H9 (cell line): ENCODE measurements around the gene KIF2C. TPM values are rescaled to one million over a fixed set of nuclear protein-coding genes. Genes with fewer than 3 reads are reported as not detected.

Experiments used
- DNase-seq: peaks from one replicate; pipeline ENCODE4 v3.0.0-alpha.2; 2017
- H2AFZ ChIP-seq: one replicate; pipeline ENCODE4 v1.6.1; 2013; ENCODE audit warnings: mild to moderate bottlenecking, low read length, control low read depth, moderate library complexity
- H2AK5ac ChIP-seq: 2 replicates; pipeline ENCODE4 v1.6.1; 2013; ENCODE audit warnings: low read length, control low read depth, mixed read lengths; ENCODE audit not compliant: insufficient read length
- H2BK120ac ChIP-seq: one replicate; pipeline ENCODE4 v1.6.1; 2013; ENCODE audit warnings: low read depth, mild to moderate bottlenecking, low read length, control low read depth, inconsistent platforms; ENCODE audit not compliant: poor library complexity, severe bottlenecking
- H2BK12ac ChIP-seq: 2 replicates; pipeline ENCODE4 v1.6.1; 2013; ENCODE audit warnings: low read length, control low read depth, mixed read lengths, low read depth; ENCODE audit not compliant: insufficient read length
- H2BK15ac ChIP-seq: 2 replicates; pipeline ENCODE4 v1.6.1; 2013; ENCODE audit warnings: low read depth, low read length, control low read depth
- H2BK20ac ChIP-seq: one replicate; pipeline ENCODE4 v1.6.1; 2013; ENCODE audit warnings: low read depth, mild to moderate bottlenecking, low read length, control low read depth, inconsistent platforms; ENCODE audit not compliant: poor library complexity, severe bottlenecking
- H2BK5ac ChIP-seq: 2 replicates; pipeline ENCODE4 v1.6.1; 2013; ENCODE audit warnings: low read length, control low read depth, mixed read lengths; ENCODE audit not compliant: insufficient read length
- H3K14ac ChIP-seq: 2 replicates; pipeline ENCODE4 v1.6.1; 2013; ENCODE audit warnings: low read length, control low read depth; ENCODE audit not compliant: insufficient read depth
- H3K18ac ChIP-seq: 2 replicates; pipeline ENCODE4 v1.6.1; 2013; ENCODE audit warnings: low read depth, mild to moderate bottlenecking, mixed read lengths, low read length, control low read depth; ENCODE audit not compliant: insufficient read length
- H3K23ac ChIP-seq: 2 replicates; pipeline ENCODE4 v1.6.1; 2013; ENCODE audit warnings: low read length, control low read depth, mixed read lengths, low read depth; ENCODE audit not compliant: insufficient read length
- H3K23me2 ChIP-seq: 2 replicates; pipeline ENCODE4 v1.6.1; 2013; ENCODE audit warnings: low read depth, mild to moderate bottlenecking, mixed read lengths, low read length, control low read depth; ENCODE audit not compliant: insufficient read length, poor library complexity, severe bottlenecking
- H3K27ac ChIP-seq: 2 replicates; pipeline ENCODE4 v1.5.1; 2013; ENCODE audit warnings: low read length, control low read depth, mixed read lengths, low read depth; ENCODE audit not compliant: insufficient read length
- H3K27me3 ChIP-seq: 2 replicates; pipeline ENCODE4 v1.6.1; 2013; ENCODE audit warnings: low read length, control low read depth, inconsistent platforms; ENCODE audit not compliant: insufficient read depth
- H3K4ac ChIP-seq: 2 replicates; pipeline ENCODE4 v1.6.1; 2013; ENCODE audit warnings: low read depth, mild to moderate bottlenecking, control low read depth, inconsistent platforms, low read length, moderate library complexity
- H3K4me1 ChIP-seq: 2 replicates; pipeline ENCODE4 v1.6.1; 2013; ENCODE audit warnings: low read length, control low read depth, inconsistent platforms; ENCODE audit not compliant: insufficient read depth
- H3K4me2 ChIP-seq: 2 replicates; pipeline ENCODE4 v1.6.1; 2013; ENCODE audit warnings: low read length, control low read depth, mixed read lengths; ENCODE audit not compliant: insufficient read length, insufficient read depth
- H3K56ac ChIP-seq: 2 replicates; pipeline ENCODE4 v1.6.1; 2013; ENCODE audit warnings: low read depth, mild to moderate bottlenecking, mixed read lengths, low read length, control low read depth; ENCODE audit not compliant: insufficient read length
- H3K79me1 ChIP-seq: 2 replicates; pipeline ENCODE4 v1.6.1; 2013; ENCODE audit warnings: low read depth, mild to moderate bottlenecking, moderate library complexity, low read length, control low read depth, inconsistent platforms; ENCODE audit not compliant: insufficient read depth, poor library complexity, severe bottlenecking
- H3K79me2 ChIP-seq: 2 replicates; pipeline ENCODE4 v1.6.1; 2013; ENCODE audit warnings: low read length, control low read depth, inconsistent platforms; ENCODE audit not compliant: insufficient read depth
- H3K9ac ChIP-seq: 2 replicates; pipeline ENCODE4 v1.6.1; 2013; ENCODE audit warnings: low read length, control low read depth, mixed read lengths; ENCODE audit not compliant: insufficient read length; ENCODE audit errors: extremely low read depth
- H3K9me3 ChIP-seq: one replicate; pipeline ENCODE4 v1.6.1; 2013; ENCODE audit warnings: low read depth, low read length, inconsistent platforms; ENCODE audit not compliant: control insufficient read depth
- H3T11ph ChIP-seq: one replicate; pipeline ENCODE4 v1.6.1; 2013; ENCODE audit warnings: mild to moderate bottlenecking, low read length, control low read depth, inconsistent platforms
- H4K20me1 ChIP-seq: one replicate; pipeline ENCODE4 v1.6.1; 2013; ENCODE audit not compliant: control insufficient read depth, insufficient read length, insufficient read depth
- H4K5ac ChIP-seq: 2 replicates; pipeline ENCODE4 v1.6.1; 2013; ENCODE audit warnings: low read depth, mild to moderate bottlenecking, mixed read lengths, low read length, control low read depth; ENCODE audit not compliant: insufficient read length
- H4K8ac ChIP-seq: replicated peaks from 2 replicates; pipeline ENCODE4 v1.6.1; 2013; ENCODE audit warnings: low read length, control low read depth, mixed read lengths, low read depth; ENCODE audit not compliant: insufficient read length
- H4K91ac ChIP-seq: 2 replicates; pipeline ENCODE4 v1.6.1; 2013; ENCODE audit warnings: low read depth, mild to moderate bottlenecking, moderate library complexity, mixed read lengths, low read length, control low read depth; ENCODE audit not compliant: insufficient read length
- H3K27ac Mint-ChIP-seq, 3 experiments: 2 replicates in 2 of 3; 3 replicates in 1 of 3; pipeline ENCODE4 v1.8.0; 2020 to 2021; ENCODE audit warnings: mixed read lengths in 3 of 3, mild to moderate bottlenecking in 1 of 3, moderate library complexity in 1 of 3
- H3K27me3 Mint-ChIP-seq: 2 replicates; pipeline ENCODE4 v1.8.0; 2021; ENCODE audit warnings: low read depth, mild to moderate bottlenecking, moderate library complexity, mixed read lengths
- H3K36me3 Mint-ChIP-seq, 3 experiments: 2 replicates in 2 of 3; 3 replicates in 1 of 3; pipeline ENCODE4 v1.8.0; 2020 to 2021; ENCODE audit warnings: low read depth in 3 of 3, mixed read lengths in 3 of 3; ENCODE audit not compliant: insufficient read depth in 1 of 3
- H3K4me1 Mint-ChIP-seq, 2 experiments: 2 replicates each; pipeline ENCODE4 v1.8.0; 2020; ENCODE audit warnings: mixed read lengths in 2 of 2
- H3K4me3 Mint-ChIP-seq, 2 experiments: 2 replicates in 1 of 2; 3 replicates in 1 of 2; pipeline ENCODE4 v1.8.0; 2020 to 2021; ENCODE audit warnings: mild to moderate bottlenecking in 2 of 2, mixed read lengths in 2 of 2, moderate library complexity in 1 of 2
- H3K9me3 Mint-ChIP-seq, 2 experiments: 2 replicates in 1 of 2; 3 replicates in 1 of 2; pipeline ENCODE4 v1.8.0; 2020; ENCODE audit warnings: mild to moderate bottlenecking in 2 of 2, mixed read lengths in 2 of 2, moderate library complexity in 1 of 2
- CTCF ChIP-seq: fragments of 200-600 bp; sonication (generic); conservative IDR thresholded peaks from 3 replicates; pipeline ENCODE4 v1.8.0; 2021; ENCODE audit warnings: antibody characterized with exemption, mild to moderate bottlenecking
- WGBS: extraction: QIAGEN DNeasy Blood & Tissue Kit; methylation state at CpG from one replicate; pipeline ENCODE4 v1.1.7; 2013; ENCODE audit warnings: missing lambda C conversion rate, low lambda C conversion rate, mixed read lengths; ENCODE audit not compliant: insufficient read length; ENCODE audit errors: extremely low coverage; 5-methylcytosine and 5-hydroxymethylcytosine counted together
- total RNA-seq: library from RNA; stranded (reverse); gene quantifications from 2 replicates; pipeline ENCODE4 v1.2.1, GENCODE V29; 2021

The KIF2C gene
- total RNA-seq, 1 experiment from 2014 or later: 73.1 TPM

- Histone ChIP-seq H3K14ac (no peak overlapping the region), H3K23ac (no peak overlapping the region), H2AFZ (no peak overlapping the region), H3K79me1 (no peaks in the 10 kb centered on the region), H3K27me3 (no peaks in the 10 kb centered on the region), H2BK5ac (no peak overlapping the region), H2BK12ac (no peak overlapping the region), H4K20me1 (no peaks in the 10 kb centered on the region), H3K79me2 (no peaks in the 10 kb centered on the region), H2BK120ac (no peak overlapping the region), H3K4me2 (no peak overlapping the region), H3K4ac (no peak overlapping the region), H4K8ac (no peak overlapping the region), H3K23me2 (no peaks in the 10 kb centered on the region), H2AK5ac (no peak overlapping the region), H3T11ph (no peak overlapping the region), H3K4me1 (peaks cover 2% of the 10 kb centered on the region; the same call in 1 of the 2 replicates), H3K9ac (no peak overlapping the region), H3K27ac (no peak overlapping the region), H2BK20ac (no peak overlapping the region), H4K5ac (no peak overlapping the region), H4K91ac (no peak overlapping the region), H3K56ac (no peak overlapping the region), H2BK15ac (no peak overlapping the region), H3K9me3 (no peaks in the 10 kb centered on the region), H3K18ac (no peak overlapping the region)
- Mint-ChIP-seq H3K27me3 (peaks cover 5% of the 10 kb centered on the region), H3K27ac (no peak overlapping the region), H3K4me3 (no peak overlapping the region), H3K4me1 (peaks cover 14 to 16% of the 10 kb centered on the region in 2 experiments), H3K9me3 (no peaks in the 10 kb centered on the region), H3K36me3 (no peaks in the 10 kb centered on the region)
- WGBS: no CpG with 5 or more reads among the region's 2 CpGs
- TF ChIP-seq CTCF: no peak
- DNase-seq: no peak
Observed at GRCh38 chr1:44693159-44693558, 46.5 kb upstream of the KIF2C start.
